Measurements from ENCODE around the gene KIF12.

DNA sequence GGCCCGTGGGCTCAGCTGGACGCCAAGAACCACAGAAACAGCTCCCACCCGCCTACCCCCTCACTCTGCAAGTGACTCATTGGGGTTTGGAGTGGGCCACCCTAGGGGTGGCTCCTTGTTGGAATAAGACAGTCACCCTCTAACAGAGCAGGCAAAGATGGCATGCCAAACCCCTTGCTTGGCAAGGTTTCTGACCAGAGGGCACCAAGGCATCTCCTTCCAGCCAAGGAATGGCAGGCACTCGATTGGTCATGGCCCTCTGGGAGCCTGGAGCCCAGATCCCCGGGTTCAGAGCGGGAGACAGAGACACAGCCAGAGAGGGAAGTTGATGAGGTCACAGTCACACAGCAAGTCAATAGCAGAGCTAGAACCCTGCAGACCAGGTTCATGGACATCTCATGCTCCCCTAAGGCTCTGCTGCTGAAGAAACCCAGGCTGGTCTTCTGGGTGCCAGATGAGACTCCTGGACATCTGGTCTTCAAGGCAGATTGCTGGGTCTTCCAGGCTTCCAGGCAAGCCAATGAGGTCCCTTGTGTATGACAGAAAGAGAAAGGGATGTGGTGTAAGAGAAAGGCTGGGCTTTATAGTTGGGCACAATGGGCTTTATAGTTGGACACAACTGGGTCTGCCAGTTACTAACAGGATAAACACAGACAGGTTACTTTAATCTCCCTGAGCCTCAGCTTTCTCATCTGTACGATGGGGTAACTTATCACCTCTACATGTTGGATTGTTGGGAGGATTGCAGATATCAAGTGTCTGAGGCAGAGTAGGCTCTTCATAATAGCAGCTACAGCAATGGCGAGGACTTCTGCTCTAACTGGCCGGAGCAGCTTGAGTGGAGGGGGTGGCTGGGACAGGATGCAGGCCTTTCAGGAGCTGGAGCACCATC, 23.3 kb upstream of the KIF12 start:
- TF ChIP-seq, protein P1, sequence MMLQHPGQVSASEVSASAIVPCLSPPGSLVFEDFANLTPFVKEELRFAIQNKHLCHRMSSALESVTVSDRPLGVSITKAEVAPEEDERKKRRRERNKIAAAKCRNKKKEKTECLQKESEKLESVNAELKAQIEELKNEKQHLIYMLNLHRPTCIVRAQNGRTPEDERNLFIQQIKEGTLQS (IDR thresholded peaks at IDR 0.05; ENCODE audit: insufficient read depth, low read depth, low read length): no peak
- no peak for TF ChIP-seq MAFK (IDR thresholded peaks at IDR 0.05; ENCODE audit: low read depth, low read length)
- TF ChIP-seq BACH1 (IDR thresholded peaks at IDR 0.05; ENCODE audit: low read length): no peak
- no peak for TF ChIP-seq POLR2A (IDR thresholded peaks at IDR 0.05; ENCODE audit: control extremely low read depth in 1 of 2, low read depth in 2 of 2, low read length in 2 of 2)
- no peak for TF ChIP-seq EZH2 (IDR thresholded peaks at IDR 0.05; ENCODE audit: low read depth, low read length, severe bottlenecking)
- TF ChIP-seq CEBPB (IDR thresholded peaks at IDR 0.05; ENCODE audit: low read depth, low read length): no peak
- TF ChIP-seq, protein P2, sequence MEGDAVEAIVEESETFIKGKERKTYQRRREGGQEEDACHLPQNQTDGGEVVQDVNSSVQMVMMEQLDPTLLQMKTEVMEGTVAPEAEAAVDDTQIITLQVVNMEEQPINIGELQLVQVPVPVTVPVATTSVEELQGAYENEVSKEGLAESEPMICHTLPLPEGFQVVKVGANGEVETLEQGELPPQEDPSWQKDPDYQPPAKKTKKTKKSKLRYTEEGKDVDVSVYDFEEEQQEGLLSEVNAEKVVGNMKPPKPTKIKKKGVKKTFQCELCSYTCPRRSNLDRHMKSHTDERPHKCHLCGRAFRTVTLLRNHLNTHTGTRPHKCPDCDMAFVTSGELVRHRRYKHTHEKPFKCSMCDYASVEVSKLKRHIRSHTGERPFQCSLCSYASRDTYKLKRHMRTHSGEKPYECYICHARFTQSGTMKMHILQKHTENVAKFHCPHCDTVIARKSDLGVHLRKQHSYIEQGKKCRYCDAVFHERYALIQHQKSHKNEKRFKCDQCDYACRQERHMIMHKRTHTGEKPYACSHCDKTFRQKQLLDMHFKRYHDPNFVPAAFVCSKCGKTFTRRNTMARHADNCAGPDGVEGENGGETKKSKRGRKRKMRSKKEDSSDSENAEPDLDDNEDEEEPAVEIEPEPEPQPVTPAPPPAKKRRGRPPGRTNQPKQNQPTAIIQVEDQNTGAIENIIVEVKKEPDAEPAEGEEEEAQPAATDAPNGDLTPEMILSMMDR (IDR thresholded peaks at IDR 0.05; ENCODE audit: control extremely low read depth in 1 of 3, insufficient read depth in 1 of 3, low read depth in 1 of 3, low read length in 3 of 3): no peak
- no peak for TF ChIP-seq EP300 (IDR thresholded peaks at IDR 0.05; ENCODE audit: borderline replicate concordance in 1 of 2, low read depth in 2 of 2, low read length in 2 of 2)
- no peak for TF ChIP-seq EGR1 (IDR thresholded peaks at IDR 0.05; ENCODE audit: borderline replicate concordance, low read depth, low read length)
- no peak for TF ChIP-seq JUN (IDR thresholded peaks at IDR 0.05; ENCODE audit: low read depth, low read length)
- TF ChIP-seq ZNF274 (IDR thresholded peaks at IDR 0.05; ENCODE audit: borderline replicate concordance, extremely low read depth, low read length): no peak
- TF ChIP-seq RAD21 (IDR thresholded peaks at IDR 0.05 in 1 of 2, conservative IDR thresholded peaks at IDR 0.05 in 1 of 2; ENCODE audit: low read depth in 2 of 2, low read length in 2 of 2): no peak
- no peak for TF ChIP-seq GABPA (IDR thresholded peaks at IDR 0.05; ENCODE audit: borderline replicate concordance, insufficient read depth, low read length)
- TF ChIP-seq YY1 (IDR thresholded peaks at IDR 0.05; ENCODE audit: low read depth, low read length): no peak

Data from H1 (cell line).